Inflammatory macrophage treated with lipopolysaccharide for 4 hours (primary cell): ENCODE results near the gene ABI3.
"Not testable (repeated sequence)": the region's sequence is repeated elsewhere in the genome, so short reads cannot be mapped to it uniquely, and the experiment has no call there.

Experiments
- DNase-seq: peaks from one replicate; pipeline ENCODE4 v3.0.0-alpha.2; 2020

The ABI3 gene

GRCh38 chr17:49260011-49260816 is 49.7 kb downstream of the ABI3 start:
- peak; percentile 60 for DNase-seq

GRCh38 chr17:49260817-49261291 is 50.3 kb downstream of the ABI3 start:
- DNase-seq, result peak; percentile 90

- DNase-seq, result not testable (repeated sequence)
Observed at GRCh38 chr17:49261540-49261939, 51.0 kb downstream of the ABI3 start.

GRCh38 chr17:49266233-49266632 is 55.7 kb downstream of the ABI3 start:
- DNase-seq, result no peak

GRCh38 chr17:49267912-49268311 is 57.4 kb downstream of the ABI3 start:
- no peak for DNase-seq

GRCh38 chr17:49269356-49269755 is 58.8 kb downstream of the ABI3 start:
- no peak for DNase-seq
